Measurements from ENCODE around the gene GIMAP5.
A peak's percentile ranks its signal among the peaks of the same experiment; 100 is the strongest.

Gene GIMAP5

DNA sequence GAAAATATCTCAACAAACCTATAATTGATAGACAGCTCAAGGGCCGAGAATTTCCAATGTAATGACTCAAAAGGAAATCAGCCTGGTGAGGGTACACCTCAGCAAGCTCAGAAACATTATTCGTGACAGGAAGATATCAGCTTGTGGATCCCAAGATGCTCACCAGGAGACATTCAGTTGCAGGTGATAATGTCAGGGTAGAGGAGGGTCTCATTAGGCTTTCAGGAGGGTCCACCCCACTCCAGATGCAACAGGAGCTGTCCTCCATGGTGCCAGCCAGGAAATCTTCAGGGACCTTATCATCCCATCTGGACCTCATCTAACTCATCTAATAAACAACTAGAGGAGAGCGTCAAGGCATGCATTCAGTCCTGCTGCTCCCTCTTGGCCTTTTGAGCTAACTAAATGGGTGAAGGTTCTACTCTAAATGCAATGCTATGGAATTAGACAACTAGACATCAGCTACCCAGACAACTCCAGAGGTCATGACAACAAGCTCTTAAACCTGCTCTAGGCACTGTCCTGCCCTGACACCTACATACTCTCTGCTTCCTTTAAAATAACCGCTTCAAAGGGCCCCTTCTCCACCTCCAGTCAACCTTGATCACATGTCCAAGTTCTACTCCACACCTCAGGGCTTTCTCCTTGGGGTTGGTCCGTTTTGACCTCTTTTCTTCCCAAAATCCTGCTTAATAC is 4.3 kb upstream of the GIMAP5 start:
- no peak for DNase-seq
- in situ Hi-C loops (cut with HindIII; ENCODE audit: low pct_ligation_motif_present, low pct_unique_long_range_greater_than_20kb, low sequenced_read_pairs), result no loop called here

DNA sequence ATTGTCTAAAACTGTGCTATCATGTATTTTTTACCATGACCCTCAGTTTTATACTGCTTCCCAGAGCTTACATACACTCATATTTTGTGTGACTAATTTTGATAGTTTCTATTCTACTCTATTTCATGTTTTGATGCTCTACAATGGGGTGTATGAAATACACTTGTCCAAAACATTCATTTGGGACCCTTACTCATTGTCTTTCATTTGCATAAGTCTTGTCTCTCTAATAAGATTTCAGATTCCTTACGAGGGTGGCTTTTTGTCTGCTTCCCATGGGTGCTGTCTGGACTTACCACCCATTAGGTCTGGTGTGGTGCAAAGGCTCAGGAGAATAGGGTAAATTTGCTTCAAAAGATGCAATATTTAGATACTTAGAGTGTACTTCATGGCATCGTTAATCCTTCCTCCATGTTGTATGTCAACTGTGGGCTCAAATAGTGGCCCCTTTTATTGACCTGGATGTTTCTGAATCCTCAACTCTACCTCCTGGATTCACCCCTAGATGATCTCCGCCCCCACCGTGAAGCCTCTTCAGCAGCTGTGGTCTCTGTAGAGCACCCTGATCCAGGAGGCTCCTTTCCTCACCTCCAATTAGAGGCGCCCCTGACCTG is 3.6 kb upstream of the GIMAP5 start:
- in situ Hi-C loops (cut with HindIII; ENCODE audit: low pct_ligation_motif_present, low pct_unique_long_range_greater_than_20kb, low sequenced_read_pairs), result no loop called here
- no peak for DNase-seq

DNA sequence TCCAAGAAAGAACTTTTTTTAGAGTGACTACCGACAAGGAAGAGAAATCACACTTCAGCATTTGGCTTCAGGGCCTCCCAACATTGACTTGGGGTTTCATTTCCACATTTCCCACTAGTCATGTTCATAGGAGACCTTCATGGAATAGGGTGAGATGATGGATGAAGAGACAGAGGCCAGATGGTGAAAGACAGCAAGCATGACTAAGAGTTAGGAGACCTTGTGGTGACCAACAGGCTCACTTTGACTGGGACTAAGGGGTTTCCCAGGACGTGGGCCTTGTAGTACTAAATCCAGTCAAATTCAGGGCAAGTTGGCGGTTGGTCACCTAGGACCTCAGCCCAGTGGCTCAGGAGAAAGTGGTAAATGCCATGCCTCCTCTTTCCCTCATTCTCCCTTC is 3.0 kb upstream of the GIMAP5 start:
- in situ Hi-C loops (cut with HindIII; ENCODE audit: low pct_ligation_motif_present, low pct_unique_long_range_greater_than_20kb, low sequenced_read_pairs), result no loop called here
- DNase-seq, result no peak

DNA sequence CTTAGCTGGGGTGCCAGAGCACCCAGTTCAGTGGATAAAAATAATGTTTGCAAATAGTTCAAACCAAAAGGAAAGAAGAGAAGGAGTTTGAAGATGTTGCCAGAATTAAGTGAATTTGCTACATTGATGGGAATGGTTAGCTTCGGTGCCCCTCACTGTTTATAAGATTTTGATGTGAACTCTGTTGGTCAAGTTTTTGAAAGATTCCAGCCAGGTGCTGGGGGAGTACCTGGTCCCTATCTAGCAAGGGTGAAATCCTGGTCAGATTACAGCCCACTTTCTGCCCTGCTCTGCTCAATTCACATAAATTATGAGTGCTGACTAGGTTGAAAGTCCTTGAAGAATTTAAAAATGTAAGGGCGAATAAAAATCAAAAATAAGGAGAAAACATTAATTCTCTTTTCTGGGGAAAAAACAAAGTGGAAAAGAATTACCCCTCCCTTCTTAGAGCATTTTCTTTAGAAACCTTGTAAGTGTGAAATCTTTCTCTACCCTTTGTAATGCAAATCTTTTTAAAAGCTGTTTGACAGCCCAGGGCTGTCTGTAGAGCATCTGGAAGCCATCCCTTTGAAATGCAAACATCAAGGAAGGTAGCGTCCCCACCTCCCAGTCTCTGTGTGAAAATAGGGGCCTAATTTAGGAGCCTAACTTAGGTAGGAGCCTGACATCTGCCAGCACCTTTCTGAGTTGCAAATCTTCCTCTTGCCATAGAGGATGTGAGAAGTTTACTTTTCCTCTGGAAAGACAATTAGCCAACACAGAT is 1.4 kb upstream of the GIMAP5 start:
- no peak for DNase-seq
- in situ Hi-C loops (cut with HindIII; ENCODE audit: low pct_ligation_motif_present, low pct_unique_long_range_greater_than_20kb, low sequenced_read_pairs), result no loop called here

DNA sequence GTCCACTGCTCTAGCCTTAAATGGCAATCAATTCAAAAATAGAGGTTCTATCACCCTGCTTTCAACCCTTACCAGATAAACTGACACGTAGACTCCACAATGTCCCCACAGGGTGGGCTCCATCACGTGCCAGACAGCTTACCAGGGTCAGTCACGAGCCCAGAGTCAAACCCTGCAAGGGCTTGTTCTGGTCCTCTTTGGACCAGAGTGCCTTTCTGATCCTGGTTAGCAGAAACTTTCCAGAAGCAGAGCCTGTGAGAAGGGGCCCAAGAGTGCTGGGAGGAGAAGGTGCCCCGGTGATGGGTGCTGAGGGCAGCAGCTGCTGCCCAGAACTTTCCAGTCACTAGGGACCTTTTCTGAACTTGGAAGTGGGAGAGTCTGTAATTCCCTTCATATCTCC is 354 bp upstream of the GIMAP5 start:
- no peak for DNase-seq
- in situ Hi-C loops (cut with HindIII; ENCODE audit: low pct_ligation_motif_present, low pct_unique_long_range_greater_than_20kb, low sequenced_read_pairs), result no loop called here

DNA sequence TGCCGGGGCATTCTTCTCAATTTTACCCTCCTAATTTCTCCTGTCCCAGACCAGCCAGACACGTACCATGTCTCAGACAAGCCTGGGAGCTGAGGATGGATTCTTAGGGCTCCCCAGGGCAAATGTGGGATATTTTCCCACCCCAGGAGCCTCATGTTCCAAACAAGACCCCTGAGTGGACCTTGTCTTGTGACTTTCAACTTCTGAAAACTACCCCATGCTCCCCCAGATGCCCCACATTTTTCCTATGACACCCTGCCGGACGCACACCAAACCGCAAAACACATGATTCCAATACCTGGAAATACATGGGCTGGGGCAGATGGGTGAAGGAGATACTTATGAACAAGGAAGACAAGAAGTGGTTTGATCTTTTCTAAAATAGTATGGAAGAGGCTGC is 874 bp downstream of the GIMAP5 start:
- in situ Hi-C loops (cut with HindIII; ENCODE audit: low pct_ligation_motif_present, low pct_unique_long_range_greater_than_20kb, low sequenced_read_pairs), result no loop called here
- DNase-seq, result no peak

DNA sequence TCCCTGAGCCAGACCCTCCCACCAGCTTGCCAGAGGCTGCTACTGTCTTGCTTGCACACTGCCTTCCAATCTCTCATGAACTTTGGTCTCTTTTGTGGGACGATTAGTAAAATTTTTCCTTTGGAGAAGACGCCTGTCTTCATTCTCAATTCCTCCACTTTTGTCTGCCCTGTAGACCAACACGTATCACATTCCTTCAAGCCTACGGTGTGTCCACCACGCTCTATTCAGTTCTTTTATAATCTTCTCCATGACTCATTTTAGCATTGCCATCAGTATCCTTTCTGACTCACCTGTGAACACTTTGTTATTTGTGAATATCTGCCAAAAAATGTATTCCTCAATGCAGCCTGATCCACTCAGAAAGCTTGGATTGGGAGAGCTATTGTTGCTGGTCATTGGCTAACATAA is 1.4 kb downstream of the GIMAP5 start:
- in situ Hi-C loops (cut with HindIII; ENCODE audit: low pct_ligation_motif_present, low pct_unique_long_range_greater_than_20kb, low sequenced_read_pairs), result no loop called here

DNA sequence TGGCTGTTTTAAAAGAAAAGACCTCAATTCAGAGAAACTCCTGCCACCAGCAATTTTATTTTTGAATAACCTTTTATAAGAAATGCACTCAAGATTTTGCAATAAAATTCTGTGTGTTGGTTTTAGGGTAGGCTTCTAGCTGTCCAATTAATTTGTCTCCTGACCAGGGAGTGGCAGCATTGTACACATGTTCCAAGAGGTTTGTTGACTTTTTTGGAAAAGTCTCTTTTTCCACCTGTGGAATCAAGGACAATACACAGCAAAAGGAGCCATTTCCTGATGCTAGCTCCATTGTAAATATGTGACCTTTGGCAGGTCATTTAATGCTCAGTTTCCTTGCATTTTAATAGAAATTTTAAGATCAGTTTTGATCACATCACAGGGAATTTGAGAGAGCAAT is 1.8 kb downstream of the GIMAP5 start:
- DNase-seq, result no peak
- in situ Hi-C loops (cut with HindIII; ENCODE audit: low pct_ligation_motif_present, low pct_unique_long_range_greater_than_20kb, low sequenced_read_pairs), result no loop called here

More for the DNA sequence above, 1.4 kb downstream of the GIMAP5 start:
- DNase-seq, result no peak

DNA sequence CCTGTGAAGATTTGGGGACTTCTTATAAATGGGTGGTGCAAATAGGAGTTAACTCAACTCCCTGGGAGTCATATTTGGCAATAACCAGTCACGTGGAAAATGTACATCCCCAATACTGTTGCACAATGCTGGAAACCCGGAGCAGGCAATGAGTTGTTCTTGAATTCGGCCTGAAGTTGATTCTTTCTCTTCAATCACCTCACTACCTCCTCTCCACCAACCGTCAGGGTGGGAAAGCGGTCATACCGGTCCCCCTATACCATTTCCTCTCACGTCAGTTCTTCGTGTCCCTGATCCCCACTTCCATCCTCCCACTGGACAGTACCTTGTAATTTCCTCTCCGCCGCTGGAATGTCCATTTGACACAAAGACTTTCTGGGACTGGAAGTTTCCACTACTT is 2.8 kb downstream of the GIMAP5 start:
- in situ Hi-C loops (cut with HindIII; ENCODE audit: low pct_ligation_motif_present, low pct_unique_long_range_greater_than_20kb, low sequenced_read_pairs), result no loop called here
- DNase-seq, result no peak

DNA sequence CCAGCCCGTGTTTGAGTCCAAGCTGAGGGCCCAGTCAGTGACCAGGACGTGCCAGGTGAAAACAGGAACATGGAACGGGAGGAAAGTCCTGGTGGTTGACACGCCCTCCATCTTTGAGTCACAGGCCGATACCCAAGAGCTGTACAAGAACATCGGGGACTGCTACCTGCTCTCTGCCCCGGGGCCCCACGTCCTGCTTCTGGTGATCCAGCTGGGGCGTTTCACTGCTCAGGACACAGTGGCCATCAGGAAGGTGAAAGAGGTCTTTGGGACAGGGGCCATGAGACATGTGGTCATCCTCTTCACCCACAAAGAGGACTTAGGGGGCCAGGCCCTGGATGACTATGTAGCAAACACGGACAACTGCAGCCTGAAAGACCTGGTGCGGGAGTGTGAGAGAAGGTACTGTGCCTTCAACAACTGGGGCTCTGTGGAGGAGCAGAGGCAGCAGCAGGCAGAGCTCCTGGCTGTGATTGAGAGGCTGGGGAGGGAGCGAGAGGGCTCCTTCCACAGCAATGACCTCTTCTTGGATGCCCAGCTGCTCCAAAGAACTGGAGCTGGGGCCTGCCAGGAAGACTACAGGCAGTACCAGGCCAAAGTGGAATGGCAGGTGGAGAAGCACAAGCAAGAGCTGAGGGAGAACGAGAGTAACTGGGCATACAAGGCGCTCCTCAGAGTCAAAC is 5.2 kb downstream of the GIMAP5 start:
- no peak for DNase-seq
- in situ Hi-C loops (cut with HindIII; ENCODE audit: low pct_ligation_motif_present, low pct_unique_long_range_greater_than_20kb, low sequenced_read_pairs), result no loop called here

DNA sequence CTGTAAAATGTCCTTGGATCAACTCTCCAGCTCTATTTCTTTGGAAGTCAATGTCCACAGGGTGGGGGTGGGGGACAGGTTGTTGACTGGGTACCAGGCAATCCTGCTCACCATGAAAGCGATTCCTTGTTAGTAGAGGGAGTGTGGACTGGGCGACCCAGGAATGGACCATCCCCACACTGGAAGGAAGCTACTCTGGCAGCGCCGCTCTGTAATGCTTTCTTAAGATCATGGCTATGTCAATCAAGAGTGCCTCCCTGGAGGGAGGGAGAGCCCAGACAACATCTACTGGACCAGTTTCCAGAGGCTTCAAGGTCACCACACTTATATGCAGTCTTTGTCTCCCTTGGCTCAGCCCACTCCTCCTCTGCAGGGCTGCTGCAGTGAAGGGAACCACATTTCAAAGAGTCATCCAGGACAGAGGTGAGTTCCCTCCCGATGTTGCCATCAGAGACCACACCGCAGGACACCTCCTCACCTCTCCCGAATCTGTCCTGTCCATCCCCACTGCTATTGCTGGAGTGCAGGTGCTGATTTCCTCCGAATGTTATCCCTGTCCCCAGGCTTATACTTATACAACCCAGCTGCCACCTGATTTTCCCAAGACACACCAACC is 6.9 kb downstream of the GIMAP5 start:
- in situ Hi-C loops (cut with HindIII; ENCODE audit: low pct_ligation_motif_present, low pct_unique_long_range_greater_than_20kb, low sequenced_read_pairs), result no loop called here
- DNase-seq, result no peak

DNA sequence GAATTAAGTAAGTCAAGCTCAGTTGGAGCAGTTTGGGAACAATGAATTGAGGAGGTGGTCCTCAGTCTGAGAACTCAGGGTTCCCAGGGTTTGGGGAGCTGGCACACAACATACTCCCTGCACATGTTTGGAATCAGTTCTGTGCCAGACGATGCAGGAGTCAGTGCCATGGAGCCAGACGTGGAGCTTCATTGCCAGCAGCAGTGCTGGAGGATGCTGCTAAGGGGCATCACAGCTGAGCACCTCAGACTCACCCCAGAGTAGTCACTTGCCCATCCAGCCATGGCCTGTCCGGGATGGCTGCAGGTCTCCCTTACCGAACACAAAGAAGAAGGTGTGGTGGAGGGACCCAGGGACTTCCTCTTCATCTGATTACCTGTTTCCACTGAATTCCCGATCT is 7.9 kb downstream of the GIMAP5 start:
- in situ Hi-C loops (cut with HindIII; ENCODE audit: low pct_ligation_motif_present, low pct_unique_long_range_greater_than_20kb, low sequenced_read_pairs), result no loop called here
- DNase-seq, result no peak

DNA sequence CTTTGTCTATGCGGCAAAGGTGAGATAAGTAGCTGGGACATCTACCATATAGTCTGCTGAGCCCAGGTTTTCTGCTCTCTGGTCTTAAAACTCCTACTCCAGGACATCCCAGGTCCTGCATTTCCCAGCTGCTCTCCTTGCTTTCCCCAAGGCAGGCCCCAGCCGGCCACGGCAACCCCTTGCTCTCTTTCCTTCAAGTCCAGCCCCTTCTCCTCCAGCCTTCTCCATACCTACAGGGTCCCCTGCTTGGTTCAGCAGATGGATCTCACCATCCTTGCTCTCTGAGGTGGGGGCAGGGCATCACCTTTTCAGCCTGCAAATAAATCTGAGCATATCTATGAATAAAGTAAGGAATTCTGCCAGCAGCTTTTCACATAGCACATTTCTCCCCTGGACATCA is 8.7 kb downstream of the GIMAP5 start:
- no peak for DNase-seq
- in situ Hi-C loops (cut with HindIII; ENCODE audit: low pct_ligation_motif_present, low pct_unique_long_range_greater_than_20kb, low sequenced_read_pairs), result no loop called here

DNA sequence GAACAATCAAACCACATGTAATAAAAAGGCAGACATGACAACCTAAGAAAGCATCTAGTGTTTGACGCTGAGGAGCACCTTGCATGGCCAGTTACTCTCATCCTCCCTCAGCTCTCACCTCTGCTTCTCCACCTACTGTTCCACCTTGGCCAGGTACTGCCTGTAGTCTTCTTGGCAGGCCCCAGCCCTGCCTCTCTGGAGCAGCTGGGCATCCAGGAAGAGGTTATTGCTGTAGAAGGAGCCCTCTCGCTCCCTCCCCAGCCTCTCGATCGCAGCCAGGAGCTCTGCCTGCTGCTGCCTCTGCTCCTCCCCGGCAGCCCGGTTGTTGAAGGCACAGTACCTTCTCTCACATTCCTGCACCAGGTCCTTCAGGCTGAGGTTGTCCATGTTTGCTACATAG is 9.7 kb downstream of the GIMAP5 start:
- in situ Hi-C loops (cut with HindIII; ENCODE audit: low pct_ligation_motif_present, low pct_unique_long_range_greater_than_20kb, low sequenced_read_pairs), result no loop called here
- DNase-seq, result no peak

DNA sequence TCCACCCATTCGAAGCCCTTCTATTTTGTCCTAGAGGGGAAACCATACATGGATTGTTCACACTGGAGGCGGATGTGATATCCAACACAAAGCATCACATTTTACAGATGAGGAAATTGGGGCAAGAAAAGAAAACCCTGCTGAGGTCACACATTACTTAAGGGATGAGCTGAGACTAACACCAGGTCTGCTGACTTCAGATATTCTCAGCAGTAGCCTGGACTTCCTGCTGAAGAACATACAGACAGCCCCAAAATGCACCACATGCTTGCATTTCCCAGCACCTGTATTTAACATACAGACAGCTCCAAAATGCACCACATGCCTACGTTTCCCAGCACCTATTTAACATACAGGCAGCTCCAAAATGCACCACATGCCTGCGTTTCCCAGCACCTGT is 11.2 kb downstream of the GIMAP5 start:
- in situ Hi-C loops (cut with HindIII; ENCODE audit: low pct_ligation_motif_present, low pct_unique_long_range_greater_than_20kb, low sequenced_read_pairs), result no loop called here

DNA sequence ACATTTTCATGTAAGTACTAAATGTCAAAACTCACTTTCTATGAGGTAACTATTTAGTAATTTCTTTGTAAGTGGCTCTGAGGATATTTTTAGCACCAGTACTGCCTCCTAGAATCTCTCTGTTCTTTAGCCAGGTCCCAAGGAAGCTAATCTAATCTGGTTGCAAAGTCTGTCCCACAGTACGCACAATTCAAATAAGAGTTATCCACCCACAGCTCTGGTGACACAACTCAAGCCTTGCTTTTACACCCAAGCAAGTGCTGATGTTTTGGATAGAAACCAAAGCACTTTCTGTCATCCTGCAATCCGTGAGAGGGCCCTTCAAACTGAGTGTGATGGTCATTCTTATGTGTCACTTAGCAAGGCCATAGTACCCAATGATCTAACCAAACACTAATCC is 14.5 kb downstream of the GIMAP5 start:
- DNase-seq, result no peak
- in situ Hi-C loops (cut with HindIII; ENCODE audit: low pct_ligation_motif_present, low pct_unique_long_range_greater_than_20kb, low sequenced_read_pairs), result no loop called here

More for the DNA sequence above, 11.2 kb downstream of the GIMAP5 start:
- no peak for DNase-seq

DNA sequence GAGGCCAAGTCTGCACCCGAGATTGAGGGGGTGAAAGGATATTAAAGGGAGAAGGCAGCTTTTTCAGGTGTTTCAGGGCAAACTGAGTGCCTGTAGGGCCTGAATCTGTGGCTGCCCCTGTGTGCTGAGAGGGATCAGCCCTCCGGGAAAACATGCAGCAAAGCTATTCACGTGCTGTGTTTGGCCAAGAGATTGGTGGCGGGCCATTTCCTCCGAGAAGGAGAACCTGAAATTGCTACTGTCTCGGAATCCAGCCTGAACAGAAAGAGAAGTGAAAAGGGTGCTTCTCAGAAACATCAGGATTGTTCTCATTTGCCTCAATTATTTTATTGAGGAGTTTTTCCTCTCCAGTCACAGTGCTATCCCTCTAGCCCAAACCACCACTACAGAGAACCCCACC is 16.0 kb downstream of the GIMAP5 start:
- no peak for DNase-seq
- in situ Hi-C loops (cut with HindIII; ENCODE audit: low pct_ligation_motif_present, low pct_unique_long_range_greater_than_20kb, low sequenced_read_pairs), result no loop called here

DNA sequence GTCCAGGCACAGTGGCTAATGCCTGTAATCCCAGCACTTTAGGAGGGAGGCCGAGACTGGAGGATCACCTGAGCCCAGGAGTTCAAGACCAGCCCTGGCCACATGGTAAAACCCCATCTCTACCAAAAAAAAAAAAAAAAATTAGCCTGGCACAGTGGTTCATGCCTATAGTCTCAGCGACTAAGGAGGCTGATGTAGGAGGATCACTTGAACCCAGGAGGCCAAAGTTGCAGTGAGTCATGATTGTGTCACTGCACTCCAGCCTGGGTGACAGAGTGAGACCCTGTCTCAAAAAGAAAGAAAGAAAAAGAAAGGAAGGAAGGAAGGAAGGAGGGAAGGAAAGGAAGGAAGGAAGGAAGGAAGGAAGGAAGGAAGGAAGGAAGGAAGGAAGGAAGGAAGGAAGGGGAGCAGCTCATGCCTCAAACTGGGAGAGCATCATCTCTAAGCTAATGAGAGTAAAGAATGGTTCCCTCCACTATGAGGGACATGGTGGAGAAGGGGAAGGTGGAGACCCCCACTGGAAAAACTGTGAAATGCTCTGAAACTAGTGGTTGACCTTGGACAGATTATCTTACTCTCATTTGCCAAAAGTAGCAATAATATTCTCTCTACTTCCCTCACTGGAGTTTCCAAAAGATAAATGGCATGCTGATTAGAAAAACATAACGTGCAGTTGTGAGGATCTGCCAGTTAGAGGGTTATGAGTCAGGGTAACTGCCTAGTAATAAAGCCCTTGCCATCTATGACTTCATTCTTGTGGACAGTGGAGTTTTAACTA is 16.8 kb downstream of the GIMAP5 start:
- in situ Hi-C loops (cut with HindIII; ENCODE audit: low pct_ligation_motif_present, low pct_unique_long_range_greater_than_20kb, low sequenced_read_pairs), result no loop called here
- DNase-seq, result peak; percentile 33
